Measurements from ENCODE around the gene ADGRG3.

- TF ChIP-seq, protein P1, sequence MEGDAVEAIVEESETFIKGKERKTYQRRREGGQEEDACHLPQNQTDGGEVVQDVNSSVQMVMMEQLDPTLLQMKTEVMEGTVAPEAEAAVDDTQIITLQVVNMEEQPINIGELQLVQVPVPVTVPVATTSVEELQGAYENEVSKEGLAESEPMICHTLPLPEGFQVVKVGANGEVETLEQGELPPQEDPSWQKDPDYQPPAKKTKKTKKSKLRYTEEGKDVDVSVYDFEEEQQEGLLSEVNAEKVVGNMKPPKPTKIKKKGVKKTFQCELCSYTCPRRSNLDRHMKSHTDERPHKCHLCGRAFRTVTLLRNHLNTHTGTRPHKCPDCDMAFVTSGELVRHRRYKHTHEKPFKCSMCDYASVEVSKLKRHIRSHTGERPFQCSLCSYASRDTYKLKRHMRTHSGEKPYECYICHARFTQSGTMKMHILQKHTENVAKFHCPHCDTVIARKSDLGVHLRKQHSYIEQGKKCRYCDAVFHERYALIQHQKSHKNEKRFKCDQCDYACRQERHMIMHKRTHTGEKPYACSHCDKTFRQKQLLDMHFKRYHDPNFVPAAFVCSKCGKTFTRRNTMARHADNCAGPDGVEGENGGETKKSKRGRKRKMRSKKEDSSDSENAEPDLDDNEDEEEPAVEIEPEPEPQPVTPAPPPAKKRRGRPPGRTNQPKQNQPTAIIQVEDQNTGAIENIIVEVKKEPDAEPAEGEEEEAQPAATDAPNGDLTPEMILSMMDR (IDR thresholded peaks at IDR 0.05; ENCODE audit: low read length): no peak
- no peak for TF ChIP-seq EZH2 (optimal IDR thresholded peaks at IDR 0.05; ENCODE audit: low read depth, low read length)
- no peak for TF ChIP-seq EZH2phosphoT487 (IDR thresholded peaks at IDR 0.05; ENCODE audit: low read length)
Observed at GRCh38 chr16:57649443-57649751, 18.7 kb upstream of the ADGRG3 start.

Data from MM.1S (cell line).